HTR-8/SVneo (cell line): Measurements from ENCODE around the gene IL12A.

Source experiments
- DNase-seq: peaks from one replicate; pipeline ENCODE4 v3.0.0; 2011; ENCODE audit warnings: low spot score, mixed read lengths; ENCODE audit not compliant: insufficient read length
- FAIRE-seq: peaks from 2 replicates; lab custom pipeline; 2011; peaks lifted over from hg19 to GRCh38; lab: Jason Lieb, UNC

IL12A gene

GRCh38 chr3:159987291-159987711 lies 1.3 kb upstream of the IL12A start:
- DNase-seq (no peak), FAIRE-seq (peak; percentile 60)

- DNase-seq (no peak), FAIRE-seq (no peak)
Measured at GRCh38 chr3:159989973-159990846, 1.6 kb downstream of the IL12A start.

GRCh38 chr3:159991591-159991990 lies 3.0 kb downstream of the IL12A start:
- FAIRE-seq: no peak

GRCh38 chr3:159992589-159992988 lies 4.0 kb downstream of the IL12A start:
- FAIRE-seq: peak; percentile 73

More at GRCh38 chr3:159991591-159991990, 3.0 kb downstream of the IL12A start:
- no peak for DNase-seq

GRCh38 chr3:159994182-159994581 lies 5.5 kb downstream of the IL12A start:
- DNase-seq (no peak), FAIRE-seq (no peak)

More at GRCh38 chr3:159992589-159992988, 4.0 kb downstream of the IL12A start:
- DNase-seq: peak; percentile 28

- FAIRE-seq: no peak
- DNase-seq: no peak
Measured at GRCh38 chr3:159995091-159995490, 6.5 kb downstream of the IL12A start.

GRCh38 chr3:159996018-159996417 lies 7.4 kb downstream of the IL12A start:
- FAIRE-seq (no peak), DNase-seq (no peak)

- no peak for FAIRE-seq
- no peak for DNase-seq
Measured at GRCh38 chr3:159996959-159997358, 8.3 kb downstream of the IL12A start.

- FAIRE-seq: no peak
- no peak for DNase-seq
Measured at GRCh38 chr3:160001148-160001760, 12.6 kb downstream of the IL12A start.

- DNase-seq (no peak), FAIRE-seq (no peak)
Measured at GRCh38 chr3:160001850-160002623, 13.4 kb downstream of the IL12A start.

- no peak for FAIRE-seq
Measured at GRCh38 chr3:160003520-160004128, 15.0 kb downstream of the IL12A start.

GRCh38 chr3:160005004-160005403 lies 16.4 kb downstream of the IL12A start:
- DNase-seq (no peak), FAIRE-seq (no peak)

More at GRCh38 chr3:160003520-160004128, 15.0 kb downstream of the IL12A start:
- peak; percentile 57 for DNase-seq

GRCh38 chr3:160006282-160007163 lies 17.9 kb downstream of the IL12A start:
- DNase-seq (peak; percentile 66), FAIRE-seq (no peak)

- FAIRE-seq (no peak), DNase-seq (no peak)
Measured at GRCh38 chr3:160008961-160009360, 20.3 kb downstream of the IL12A start.

GRCh38 chr3:160009525-160009924 lies 20.9 kb downstream of the IL12A start:
- no peak for DNase-seq
- no peak for FAIRE-seq

GRCh38 chr3:160010578-160010977 lies 21.9 kb downstream of the IL12A start:
- DNase-seq (no peak), FAIRE-seq (no peak)

GRCh38 chr3:160012108-160012507 lies 23.5 kb downstream of the IL12A start:
- FAIRE-seq (no peak), DNase-seq (no peak)

- FAIRE-seq (no peak), DNase-seq (peak; percentile 56)
Measured at GRCh38 chr3:160016972-160017371, 28.3 kb downstream of the IL12A start.

- no peak for DNase-seq
- FAIRE-seq: no peak
Measured at GRCh38 chr3:160018959-160019358, 30.3 kb downstream of the IL12A start.
